ENCODE data around the gene PIK3R6. TPM values are rescaled to one million over a fixed set of nuclear protein-coding genes. Genes with fewer than 3 reads are reported as not detected.

The PIK3R6 gene
- total RNA-seq, 1 donor from 2014 or later, result 2.5 TPM

- ATAC-seq (no peak), DNase-seq (no peak)
- H3K9me3 ChIP-seq, result no peaks in the 10 kb centered on the region
These were observed 2.1 kb downstream of the PIK3R6 start for GRCh38 chr17:8865385-8865784.

GRCh38 chr17:8862213-8863056 lies 5.0 kb downstream of the PIK3R6 start:
- H3K27me3 ChIP-seq (ENCODE audit: low read depth), result peaks cover 3% of the 10 kb centered on the region
- ATAC-seq (no peak), DNase-seq (no peak)
- no peak for TF ChIP-seq CTCF (IDR thresholded peaks at IDR 0.05)
- intact Hi-C loops (cut with DNase I), result no loop called here
- H3K27ac ChIP-seq, result no peak overlapping the region
- no peaks in the 10 kb centered on the region for H3K9me3 ChIP-seq
- no peaks in the 10 kb centered on the region for H3K36me3 ChIP-seq
- no peak overlapping the region for H3K4me3 ChIP-seq
- peaks cover 15% of the 10 kb centered on the region for H3K4me1 ChIP-seq

More at GRCh38 chr17:8865385-8865784, 2.1 kb downstream of the PIK3R6 start:
- H3K36me3 ChIP-seq, result no peaks in the 10 kb centered on the region
- peaks cover 3% of the 10 kb centered on the region for H3K27me3 ChIP-seq (ENCODE audit: low read depth)
- H3K4me1 ChIP-seq, result peaks cover 5% of the 10 kb centered on the region
- no peak overlapping the region for H3K4me3 ChIP-seq
- H3K27ac ChIP-seq, result no peak overlapping the region
- TF ChIP-seq CTCF (IDR thresholded peaks at IDR 0.05), result no peak
- intact Hi-C loops (cut with DNase I), result no loop called here

GRCh38 chr17:8861495-8862181 lies 5.8 kb downstream of the PIK3R6 start:
- no peak for TF ChIP-seq CTCF (IDR thresholded peaks at IDR 0.05)
- H3K4me1 ChIP-seq, result peaks cover 15% of the 10 kb centered on the region
- no peaks in the 10 kb centered on the region for H3K9me3 ChIP-seq
- no peak overlapping the region for H3K27ac ChIP-seq
- no peak overlapping the region for H3K4me3 ChIP-seq
- no peaks in the 10 kb centered on the region for H3K36me3 ChIP-seq
- H3K27me3 ChIP-seq (ENCODE audit: low read depth), result peaks cover 3% of the 10 kb centered on the region
- intact Hi-C loops (cut with DNase I), result no loop called here
- no peak for ATAC-seq
- no peak for DNase-seq

- Histone ChIP-seq H3K9me3 (no peaks in the 10 kb centered on the region), H3K27me3 (ENCODE audit: low read depth) (peaks cover 5% of the 10 kb centered on the region), H3K36me3 (no peaks in the 10 kb centered on the region), H3K4me3 (no peak overlapping the region), H3K27ac (no peak overlapping the region), H3K4me1 (peaks cover 15% of the 10 kb centered on the region)
- DNase-seq, result no peak
- intact Hi-C loops (cut with DNase I), result no loop called here
- no peak for ATAC-seq
- TF ChIP-seq CTCF (IDR thresholded peaks at IDR 0.05), result no peak
These were observed 7.6 kb downstream of the PIK3R6 start for GRCh38 chr17:8859804-8860430.

GRCh38 chr17:8859027-8859803 lies 8.3 kb downstream of the PIK3R6 start:
- Histone ChIP-seq H3K36me3 (no peaks in the 10 kb centered on the region), H3K27me3 (ENCODE audit: low read depth) (peaks cover 5% of the 10 kb centered on the region), H3K4me3 (no peak overlapping the region), H3K27ac (no peak overlapping the region), H3K9me3 (no peaks in the 10 kb centered on the region), H3K4me1 (peaks cover 15% of the 10 kb centered on the region)
- ATAC-seq (peak; percentile 65 to 70), DNase-seq (peak; percentile 65)
- intact Hi-C loops (cut with DNase I), result no loop called here
- TF ChIP-seq CTCF (IDR thresholded peaks at IDR 0.05), result no peak

Measured in lower lobe of right lung (tissue), 2 donors.